AG10803 (cell line): ENCODE data around the gene NTN1.
A peak's percentile ranks its signal among the peaks of the same experiment; 100 is the strongest.

Source experiments
- DNase-seq: peaks from one replicate; pipeline ENCODE4 v3.0.0; 2010; ENCODE audit warnings: low read depth
- H3K4me3 ChIP-seq: 2 replicates; pipeline ENCODE4 v1.5.1; 2011; ENCODE audit warnings: mild to moderate bottlenecking, low read length, control low read depth
- CTCF ChIP-seq: conservative IDR thresholded peaks from 2 replicates; pipeline ENCODE4 v1.5.1; 2011; ENCODE audit warnings: mild to moderate bottlenecking, low read length, control low read depth, inconsistent platforms

Gene NTN1

GRCh38 chr17:9020824-9021157, 519 bp upstream of the NTN1 start:
- no peak for DNase-seq
- TF ChIP-seq CTCF, result no peak
- H3K4me3 ChIP-seq, result peak overlapping the region; percentile 54

- no peak for TF ChIP-seq CTCF
- peak; percentile 31 for DNase-seq
- H3K4me3 ChIP-seq, result peak overlapping the region; percentile 55
These were observed 772 bp downstream of the NTN1 start for GRCh38 chr17:9021992-9022572.

GRCh38 chr17:9022573-9023391, 1.5 kb downstream of the NTN1 start:
- TF ChIP-seq CTCF, result no peak
- peak overlapping the region; percentile 55 for H3K4me3 ChIP-seq
- no peak for DNase-seq

- H3K4me3 ChIP-seq, result peak overlapping the region; percentile 12; the same call in 1 of the 2 replicates
- no peak for DNase-seq
- TF ChIP-seq CTCF, result no peak
These were observed 2.3 kb downstream of the NTN1 start for GRCh38 chr17:9023392-9024218.

GRCh38 chr17:9024497-9024896, 3.2 kb downstream of the NTN1 start:
- no peak overlapping the region for H3K4me3 ChIP-seq
- no peak for TF ChIP-seq CTCF
- no peak for DNase-seq

GRCh38 chr17:9026741-9027140, 5.4 kb downstream of the NTN1 start:
- no peak for TF ChIP-seq CTCF
- no peak for DNase-seq
- H3K4me3 ChIP-seq, result no peak overlapping the region
